ENCODE measurements around the gene TMTC2. TPM values are rescaled to one million over a fixed set of nuclear protein-coding genes. Genes with fewer than 3 reads are reported as not detected.

Gene TMTC2
- total RNA-seq, 1 donor from 2014 or later = 3.6 TPM

GRCh38 chr12:82904219-82904790 lies 217.6 kb downstream of the TMTC2 start:
- Mint-ChIP-seq H3K4me1 (ENCODE audit: unreplicated experiment) (no peaks in the 10 kb centered on the region), H3K9me3 (ENCODE audit: unreplicated experiment) (no peaks in the 10 kb centered on the region), H3K27me3 (ENCODE audit: unreplicated experiment) (no peaks in the 10 kb centered on the region), H3K36me3 (ENCODE audit: low read depth, unreplicated experiment) (no peaks in the 10 kb centered on the region), H3K4me3 (ENCODE audit: unreplicated experiment) (no peak overlapping the region), H3K27ac (ENCODE audit: unreplicated experiment) (no peak overlapping the region)
- DNase-seq (ENCODE audit: low spot score) = no peak
- TF ChIP-seq CTCF (IDR thresholded peaks at IDR 0.05; ENCODE audit: unreplicated experiment) = no peak

- DNase-seq (ENCODE audit: low spot score) = no peak
- Mint-ChIP-seq H3K4me3 (ENCODE audit: unreplicated experiment) (no peak overlapping the region), H3K27ac (ENCODE audit: unreplicated experiment) (no peak overlapping the region), H3K36me3 (ENCODE audit: low read depth, unreplicated experiment) (no peaks in the 10 kb centered on the region), H3K27me3 (ENCODE audit: unreplicated experiment) (no peaks in the 10 kb centered on the region), H3K9me3 (ENCODE audit: unreplicated experiment) (no peaks in the 10 kb centered on the region), H3K4me1 (ENCODE audit: unreplicated experiment) (no peaks in the 10 kb centered on the region)
- no peak for TF ChIP-seq CTCF (IDR thresholded peaks at IDR 0.05; ENCODE audit: unreplicated experiment)
These were observed 223.7 kb downstream of the TMTC2 start for GRCh38 chr12:82910246-82910893.

- no peak overlapping the region for H3K4me3 Mint-ChIP-seq (ENCODE audit: unreplicated experiment)
- H3K27me3 Mint-ChIP-seq (ENCODE audit: unreplicated experiment) = no peaks in the 10 kb centered on the region
- no peaks in the 10 kb centered on the region for H3K4me1 Mint-ChIP-seq (ENCODE audit: unreplicated experiment)
- no peaks in the 10 kb centered on the region for H3K36me3 Mint-ChIP-seq (ENCODE audit: low read depth, unreplicated experiment)
- TF ChIP-seq CTCF (IDR thresholded peaks at IDR 0.05; ENCODE audit: unreplicated experiment) = no peak
- no peaks in the 10 kb centered on the region for H3K9me3 Mint-ChIP-seq (ENCODE audit: unreplicated experiment)
- no peak for DNase-seq (ENCODE audit: low spot score)
- no peak overlapping the region for H3K27ac Mint-ChIP-seq (ENCODE audit: unreplicated experiment)
These were observed 225.7 kb downstream of the TMTC2 start for GRCh38 chr12:82912406-82912805.

GRCh38 chr12:82919388-82920054 lies 232.8 kb downstream of the TMTC2 start:
- TF ChIP-seq CTCF (IDR thresholded peaks at IDR 0.05; ENCODE audit: unreplicated experiment) = no peak
- H3K27me3 Mint-ChIP-seq (ENCODE audit: unreplicated experiment) = no peaks in the 10 kb centered on the region
- no peak overlapping the region for H3K4me3 Mint-ChIP-seq (ENCODE audit: unreplicated experiment)
- H3K4me1 Mint-ChIP-seq (ENCODE audit: unreplicated experiment) = no peaks in the 10 kb centered on the region
- no peak for DNase-seq (ENCODE audit: low spot score)
- no peaks in the 10 kb centered on the region for H3K36me3 Mint-ChIP-seq (ENCODE audit: low read depth, unreplicated experiment)
- H3K27ac Mint-ChIP-seq (ENCODE audit: unreplicated experiment) = no peak overlapping the region
- no peaks in the 10 kb centered on the region for H3K9me3 Mint-ChIP-seq (ENCODE audit: unreplicated experiment)

GRCh38 chr12:82923935-82924334 lies 237.2 kb downstream of the TMTC2 start:
- no peak for TF ChIP-seq CTCF (IDR thresholded peaks at IDR 0.05; ENCODE audit: unreplicated experiment)
- no peak for DNase-seq (ENCODE audit: low spot score)
- Mint-ChIP-seq H3K27me3 (ENCODE audit: unreplicated experiment) (no peaks in the 10 kb centered on the region), H3K4me3 (ENCODE audit: unreplicated experiment) (no peak overlapping the region), H3K4me1 (ENCODE audit: unreplicated experiment) (no peaks in the 10 kb centered on the region), H3K36me3 (ENCODE audit: low read depth, unreplicated experiment) (no peaks in the 10 kb centered on the region), H3K27ac (ENCODE audit: unreplicated experiment) (no peak overlapping the region), H3K9me3 (ENCODE audit: unreplicated experiment) (no peaks in the 10 kb centered on the region)
